Measurements from ENCODE around the gene RUNX1. TPM values are rescaled to one million over a fixed set of nuclear protein-coding genes. Genes with fewer than 3 reads are reported as not detected.
A peak's percentile ranks its signal among the peaks of the same experiment; 100 is the strongest.

The RUNX1 gene
- total and polyA plus RNA-seq, 2 of the 13 experiments (the other 11 are each of a cell fraction or from before 2014, with no cell fraction given): 5.4 to 6.4 TPM

DNA sequence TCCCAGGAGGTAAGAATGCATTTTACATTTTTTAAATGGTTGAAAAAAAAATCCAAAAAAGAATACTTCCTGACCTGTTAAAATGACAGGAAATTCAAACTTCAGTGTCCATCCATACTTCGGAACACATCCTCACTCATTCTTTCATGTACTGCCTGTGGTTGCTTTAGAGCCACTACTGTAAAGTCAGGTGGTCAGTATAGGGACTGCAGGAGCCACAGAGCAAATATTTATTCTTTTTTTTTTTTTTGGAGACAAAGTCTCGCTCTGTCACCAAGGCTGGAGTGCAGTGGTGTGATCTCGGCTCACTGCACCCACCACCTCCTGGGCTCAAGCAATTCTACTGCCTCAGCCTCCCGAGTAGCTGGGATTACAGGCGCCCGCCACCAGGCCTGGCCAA lies 255.6 kb downstream of the RUNX1 start (continued):
- TF ChIP-seq KDM2A (CRISPR knock-in tag; IDR thresholded peaks at IDR 0.05; ENCODE audit: borderline replicate concordance, low read depth) (no peak), RXRB (CRISPR knock-in tag; IDR thresholded peaks at IDR 0.05; ENCODE audit: borderline replicate concordance) (peak; percentile 37; the same call in 1 of the 2 replicates), NFIC (IDR thresholded peaks at IDR 0.05; ENCODE audit: low read length) (no peak), ISL2 (CRISPR knock-in tag; IDR thresholded peaks at IDR 0.05) (0 out of 2 replicates have a peak, but pooled peaks have one; percentile 21), ELF3 (CRISPR knock-in tag; IDR thresholded peaks at IDR 0.05) (peak; percentile 27; the same call in 1 of the 2 replicates), ZNF598 (CRISPR knock-in tag; IDR thresholded peaks at IDR 0.05; ENCODE audit: borderline replicate concordance) (no peak), SMAD1 (CRISPR knock-in tag; IDR thresholded peaks at IDR 0.05; ENCODE audit: borderline replicate concordance, low read depth) (no peak), RORA (CRISPR knock-in tag; IDR thresholded peaks at IDR 0.05) (no peak), DPF2 (CRISPR knock-in tag; IDR thresholded peaks at IDR 0.05; ENCODE audit: borderline replicate concordance, low read depth) (no peak), FOXJ3 (CRISPR knock-in tag; IDR thresholded peaks at IDR 0.05; ENCODE audit: borderline replicate concordance) (no peak), ZNF501 (CRISPR knock-in tag; IDR thresholded peaks at IDR 0.05) (no peak)
- TF ChIP-seq, protein P1, sequence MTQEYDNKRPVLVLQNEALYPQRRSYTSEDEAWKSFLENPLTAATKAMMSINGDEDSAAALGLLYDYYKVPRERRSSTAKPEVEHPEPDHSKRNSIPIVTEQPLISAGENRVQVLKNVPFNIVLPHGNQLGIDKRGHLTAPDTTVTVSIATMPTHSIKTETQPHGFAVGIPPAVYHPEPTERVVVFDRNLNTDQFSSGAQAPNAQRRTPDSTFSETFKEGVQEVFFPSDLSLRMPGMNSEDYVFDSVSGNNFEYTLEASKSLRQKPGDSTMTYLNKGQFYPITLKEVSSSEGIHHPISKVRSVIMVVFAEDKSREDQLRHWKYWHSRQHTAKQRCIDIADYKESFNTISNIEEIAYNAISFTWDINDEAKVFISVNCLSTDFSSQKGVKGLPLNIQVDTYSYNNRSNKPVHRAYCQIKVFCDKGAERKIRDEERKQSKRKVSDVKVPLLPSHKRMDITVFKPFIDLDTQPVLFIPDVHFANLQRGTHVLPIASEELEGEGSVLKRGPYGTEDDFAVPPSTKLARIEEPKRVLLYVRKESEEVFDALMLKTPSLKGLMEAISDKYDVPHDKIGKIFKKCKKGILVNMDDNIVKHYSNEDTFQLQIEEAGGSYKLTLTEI (CRISPR knock-in tag; conservative IDR thresholded peaks at IDR 0.05): no peak
- TF ChIP-seq, protein P2, sequence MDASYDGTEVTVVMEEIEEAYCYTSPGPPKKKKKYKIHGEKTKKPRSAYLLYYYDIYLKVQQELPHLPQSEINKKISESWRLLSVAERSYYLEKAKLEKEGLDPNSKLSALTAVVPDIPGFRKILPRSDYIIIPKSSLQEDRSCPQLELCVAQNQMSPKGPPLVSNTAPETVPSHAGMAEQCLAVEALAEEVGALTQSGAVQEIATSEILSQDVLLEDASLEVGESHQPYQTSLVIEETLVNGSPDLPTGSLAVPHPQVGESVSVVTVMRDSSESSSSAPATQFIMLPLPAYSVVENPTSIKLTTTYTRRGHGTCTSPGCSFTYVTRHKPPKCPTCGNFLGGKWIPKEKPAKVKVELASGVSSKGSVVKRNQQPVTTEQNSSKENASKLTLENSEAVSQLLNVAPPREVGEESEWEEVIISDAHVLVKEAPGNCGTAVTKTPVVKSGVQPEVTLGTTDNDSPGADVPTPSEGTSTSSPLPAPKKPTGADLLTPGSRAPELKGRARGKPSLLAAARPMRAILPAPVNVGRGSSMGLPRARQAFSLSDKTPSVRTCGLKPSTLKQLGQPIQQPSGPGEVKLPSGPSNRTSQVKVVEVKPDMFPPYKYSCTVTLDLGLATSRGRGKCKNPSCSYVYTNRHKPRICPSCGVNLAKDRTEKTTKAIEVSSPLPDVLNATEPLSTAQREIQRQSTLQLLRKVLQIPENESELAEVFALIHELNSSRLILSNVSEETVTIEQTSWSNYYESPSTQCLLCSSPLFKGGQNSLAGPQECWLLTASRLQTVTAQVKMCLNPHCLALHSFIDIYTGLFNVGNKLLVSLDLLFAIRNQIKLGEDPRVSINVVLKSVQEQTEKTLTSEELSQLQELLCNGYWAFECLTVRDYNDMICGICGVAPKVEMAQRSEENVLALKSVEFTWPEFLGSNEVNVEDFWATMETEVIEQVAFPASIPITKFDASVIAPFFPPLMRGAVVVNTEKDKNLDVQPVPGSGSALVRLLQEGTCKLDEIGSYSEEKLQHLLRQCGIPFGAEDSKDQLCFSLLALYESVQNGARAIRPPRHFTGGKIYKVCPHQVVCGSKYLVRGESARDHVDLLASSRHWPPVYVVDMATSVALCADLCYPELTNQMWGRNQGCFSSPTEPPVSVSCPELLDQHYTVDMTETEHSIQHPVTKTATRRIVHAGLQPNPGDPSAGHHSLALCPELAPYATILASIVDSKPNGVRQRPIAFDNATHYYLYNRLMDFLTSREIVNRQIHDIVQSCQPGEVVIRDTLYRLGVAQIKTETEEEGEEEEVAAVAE (CRISPR knock-in tag; IDR thresholded peaks at IDR 0.05; ENCODE audit: borderline replicate concordance): no peak
- TF ChIP-seq, protein P3, sequence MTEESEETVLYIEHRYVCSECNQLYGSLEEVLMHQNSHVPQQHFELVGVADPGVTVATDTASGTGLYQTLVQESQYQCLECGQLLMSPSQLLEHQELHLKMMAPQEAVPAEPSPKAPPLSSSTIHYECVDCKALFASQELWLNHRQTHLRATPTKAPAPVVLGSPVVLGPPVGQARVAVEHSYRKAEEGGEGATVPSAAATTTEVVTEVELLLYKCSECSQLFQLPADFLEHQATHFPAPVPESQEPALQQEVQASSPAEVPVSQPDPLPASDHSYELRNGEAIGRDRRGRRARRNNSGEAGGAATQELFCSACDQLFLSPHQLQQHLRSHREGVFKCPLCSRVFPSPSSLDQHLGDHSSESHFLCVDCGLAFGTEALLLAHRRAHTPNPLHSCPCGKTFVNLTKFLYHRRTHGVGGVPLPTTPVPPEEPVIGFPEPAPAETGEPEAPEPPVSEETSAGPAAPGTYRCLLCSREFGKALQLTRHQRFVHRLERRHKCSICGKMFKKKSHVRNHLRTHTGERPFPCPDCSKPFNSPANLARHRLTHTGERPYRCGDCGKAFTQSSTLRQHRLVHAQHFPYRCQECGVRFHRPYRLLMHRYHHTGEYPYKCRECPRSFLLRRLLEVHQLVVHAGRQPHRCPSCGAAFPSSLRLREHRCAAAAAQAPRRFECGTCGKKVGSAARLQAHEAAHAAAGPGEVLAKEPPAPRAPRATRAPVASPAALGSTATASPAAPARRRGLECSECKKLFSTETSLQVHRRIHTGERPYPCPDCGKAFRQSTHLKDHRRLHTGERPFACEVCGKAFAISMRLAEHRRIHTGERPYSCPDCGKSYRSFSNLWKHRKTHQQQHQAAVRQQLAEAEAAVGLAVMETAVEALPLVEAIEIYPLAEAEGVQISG (CRISPR knock-in tag; IDR thresholded peaks at IDR 0.05): 0 out of 2 replicates have a peak, but pooled peaks have one; percentile 16
- TF ChIP-seq, protein P4, sequence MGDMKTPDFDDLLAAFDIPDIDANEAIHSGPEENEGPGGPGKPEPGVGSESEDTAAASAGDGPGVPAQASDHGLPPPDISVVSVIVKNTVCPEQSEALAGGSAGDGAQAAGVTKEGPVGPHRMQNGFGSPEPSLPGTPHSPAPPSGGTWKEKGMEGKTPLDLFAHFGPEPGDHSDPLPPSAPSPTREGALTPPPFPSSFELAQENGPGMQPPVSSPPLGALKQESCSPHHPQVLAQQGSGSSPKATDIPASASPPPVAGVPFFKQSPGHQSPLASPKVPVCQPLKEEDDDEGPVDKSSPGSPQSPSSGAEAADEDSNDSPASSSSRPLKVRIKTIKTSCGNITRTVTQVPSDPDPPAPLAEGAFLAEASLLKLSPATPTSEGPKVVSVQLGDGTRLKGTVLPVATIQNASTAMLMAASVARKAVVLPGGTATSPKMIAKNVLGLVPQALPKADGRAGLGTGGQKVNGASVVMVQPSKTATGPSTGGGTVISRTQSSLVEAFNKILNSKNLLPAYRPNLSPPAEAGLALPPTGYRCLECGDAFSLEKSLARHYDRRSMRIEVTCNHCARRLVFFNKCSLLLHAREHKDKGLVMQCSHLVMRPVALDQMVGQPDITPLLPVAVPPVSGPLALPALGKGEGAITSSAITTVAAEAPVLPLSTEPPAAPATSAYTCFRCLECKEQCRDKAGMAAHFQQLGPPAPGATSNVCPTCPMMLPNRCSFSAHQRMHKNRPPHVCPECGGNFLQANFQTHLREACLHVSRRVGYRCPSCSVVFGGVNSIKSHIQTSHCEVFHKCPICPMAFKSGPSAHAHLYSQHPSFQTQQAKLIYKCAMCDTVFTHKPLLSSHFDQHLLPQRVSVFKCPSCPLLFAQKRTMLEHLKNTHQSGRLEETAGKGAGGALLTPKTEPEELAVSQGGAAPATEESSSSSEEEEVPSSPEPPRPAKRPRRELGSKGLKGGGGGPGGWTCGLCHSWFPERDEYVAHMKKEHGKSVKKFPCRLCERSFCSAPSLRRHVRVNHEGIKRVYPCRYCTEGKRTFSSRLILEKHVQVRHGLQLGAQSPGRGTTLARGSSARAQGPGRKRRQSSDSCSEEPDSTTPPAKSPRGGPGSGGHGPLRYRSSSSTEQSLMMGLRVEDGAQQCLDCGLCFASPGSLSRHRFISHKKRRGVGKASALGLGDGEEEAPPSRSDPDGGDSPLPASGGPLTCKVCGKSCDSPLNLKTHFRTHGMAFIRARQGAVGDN (CRISPR knock-in tag; IDR thresholded peaks at IDR 0.05): peak; percentile 40

All from HepG2 (cell line).